ENCODE data around the gene IL7R. TPM values are rescaled to one million over a fixed set of nuclear protein-coding genes. Genes with fewer than 3 reads are reported as not detected.

The IL7R gene
- total RNA-seq, result 0.05 and 4.9 TPM in 2 replicates

DNA sequence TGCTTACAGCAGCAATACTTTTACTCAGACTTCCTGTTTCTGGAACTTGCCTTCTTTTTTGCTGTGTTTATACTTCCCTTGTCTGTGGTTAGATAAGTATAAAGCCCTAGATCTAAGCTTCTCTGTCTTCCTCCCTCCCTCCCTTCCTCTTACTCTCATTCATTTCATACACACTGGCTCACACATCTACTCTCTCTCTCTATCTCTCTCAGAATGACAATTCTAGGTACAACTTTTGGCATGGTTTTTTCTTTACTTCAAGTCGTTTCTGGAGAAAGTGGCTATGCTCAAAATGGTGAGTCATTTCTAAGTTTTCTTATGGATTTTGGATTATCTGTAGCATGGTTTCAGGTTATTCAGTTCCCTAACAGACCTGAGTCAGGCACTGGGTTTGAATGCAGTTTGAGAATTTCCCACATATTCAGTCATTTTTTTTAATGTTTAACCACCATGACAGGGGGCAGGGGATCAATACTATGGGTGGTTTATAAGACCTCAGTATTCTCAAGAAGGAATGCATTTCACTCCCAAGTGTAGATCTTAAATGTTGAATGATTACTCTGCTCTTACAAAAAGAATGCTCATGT lies at the start of gene IL7R:
TSS of gene IL7R (plus strand) at position 127 of the 587 bp plus-strand sequence. CDS start at position 214, 87 bp downstream.
- DNase-seq (ENCODE audit: low read depth), result peak; percentile 13

DNA sequence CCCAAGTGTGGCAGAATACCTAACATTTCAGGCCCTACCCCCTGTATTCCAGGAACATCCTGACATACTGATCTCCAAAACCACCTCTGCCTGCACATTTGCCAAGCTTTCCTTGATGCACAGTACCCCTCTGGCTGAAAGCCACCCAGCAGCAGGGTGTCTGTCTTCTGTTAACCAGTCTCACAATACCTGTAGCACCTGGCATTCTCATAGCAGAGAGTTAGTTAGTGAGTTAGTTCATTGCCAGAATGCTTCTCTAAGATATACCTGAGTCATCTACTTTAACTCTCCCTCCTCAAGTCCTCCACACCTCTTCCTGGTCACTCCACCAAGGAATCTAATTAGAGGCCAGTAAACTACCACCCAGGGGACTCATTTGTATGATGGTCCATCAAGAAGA lies 46.1 kb upstream of the IL7R start:
- peak; percentile 15 for DNase-seq (ENCODE audit: low read depth)

GRCh38 chr5:35811108-35811741 lies 45.5 kb upstream of the IL7R start:
- DNase-seq (ENCODE audit: low read depth), result peak; percentile 16

GRCh38 chr5:35813521-35813920 lies 43.2 kb upstream of the IL7R start:
- DNase-seq (ENCODE audit: low read depth), result no peak

DNA sequence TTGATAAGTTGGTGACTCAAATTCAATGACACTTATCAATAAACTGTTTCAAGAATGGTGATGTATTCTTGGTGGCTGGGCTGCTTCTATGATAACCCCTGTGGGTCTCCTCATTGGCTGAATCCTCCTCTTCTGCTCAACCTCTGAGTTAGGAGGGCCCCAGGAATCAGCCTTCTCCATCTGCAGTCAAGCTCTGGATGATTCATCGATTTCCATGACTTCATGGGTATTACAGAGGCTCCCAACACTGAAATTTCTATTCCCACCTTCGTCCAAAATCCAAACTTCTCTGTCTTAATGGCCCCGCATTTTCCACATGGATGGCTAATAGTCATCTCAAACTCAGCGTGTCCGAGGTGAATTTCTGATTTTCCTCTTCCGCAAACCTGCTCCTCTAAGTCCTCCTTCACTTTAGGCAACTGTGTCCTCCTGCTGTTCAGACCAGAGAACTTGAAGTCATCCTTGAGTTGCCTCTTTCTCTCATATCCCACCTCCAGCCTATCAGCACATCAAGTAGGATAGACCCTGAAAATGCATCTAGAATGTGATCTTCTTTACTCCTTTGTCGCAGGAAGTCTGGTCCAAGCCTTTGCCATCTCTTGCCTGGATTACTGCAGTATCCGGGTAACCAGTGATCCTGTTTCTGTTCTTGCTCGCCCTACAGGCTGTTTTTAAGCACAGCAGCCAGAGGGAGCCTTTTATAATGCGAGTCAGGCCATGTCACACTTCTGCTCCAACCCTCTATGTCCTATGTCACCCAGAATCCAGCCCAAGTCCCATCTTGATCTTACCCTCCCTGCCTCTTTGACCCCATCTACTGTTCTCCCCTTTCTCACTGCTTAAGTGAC lies 41.4 kb upstream of the IL7R start:
- DNase-seq (ENCODE audit: low read depth), result peak; percentile 44

- no peak for DNase-seq (ENCODE audit: low read depth)
Observed at GRCh38 chr5:35816881-35817521, 39.7 kb upstream of the IL7R start.

GRCh38 chr5:35819026-35819425 lies 37.7 kb upstream of the IL7R start:
- DNase-seq (ENCODE audit: low read depth), result no peak

GRCh38 chr5:35819668-35820067 lies 37.0 kb upstream of the IL7R start:
- no peak for DNase-seq (ENCODE audit: low read depth)

DNA sequence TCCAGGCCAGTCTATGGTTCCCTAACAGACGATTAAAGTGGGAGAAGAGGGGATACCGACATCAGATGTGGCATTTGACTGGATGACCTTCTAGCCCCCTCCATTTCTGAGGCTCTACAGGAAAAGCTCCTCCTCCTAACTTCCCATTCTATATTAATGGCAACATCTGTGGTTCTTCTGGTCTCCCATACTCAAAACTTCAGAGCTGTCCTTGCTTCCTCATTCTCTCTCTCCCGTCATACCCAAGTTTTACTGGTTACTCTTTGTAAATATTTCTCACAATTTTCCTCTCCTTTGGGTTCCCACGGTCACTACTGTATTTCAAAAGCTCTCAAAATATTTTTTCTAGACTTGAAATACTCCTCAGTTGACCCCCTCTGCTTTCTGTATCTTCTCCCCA lies 36.0 kb upstream of the IL7R start:
- DNase-seq (ENCODE audit: low read depth), result no peak

- DNase-seq (ENCODE audit: low read depth), result no peak
Observed at GRCh38 chr5:35821513-35821912, 35.2 kb upstream of the IL7R start.

GRCh38 chr5:35822511-35822910 lies 34.2 kb upstream of the IL7R start:
- DNase-seq (ENCODE audit: low read depth), result no peak

DNA sequence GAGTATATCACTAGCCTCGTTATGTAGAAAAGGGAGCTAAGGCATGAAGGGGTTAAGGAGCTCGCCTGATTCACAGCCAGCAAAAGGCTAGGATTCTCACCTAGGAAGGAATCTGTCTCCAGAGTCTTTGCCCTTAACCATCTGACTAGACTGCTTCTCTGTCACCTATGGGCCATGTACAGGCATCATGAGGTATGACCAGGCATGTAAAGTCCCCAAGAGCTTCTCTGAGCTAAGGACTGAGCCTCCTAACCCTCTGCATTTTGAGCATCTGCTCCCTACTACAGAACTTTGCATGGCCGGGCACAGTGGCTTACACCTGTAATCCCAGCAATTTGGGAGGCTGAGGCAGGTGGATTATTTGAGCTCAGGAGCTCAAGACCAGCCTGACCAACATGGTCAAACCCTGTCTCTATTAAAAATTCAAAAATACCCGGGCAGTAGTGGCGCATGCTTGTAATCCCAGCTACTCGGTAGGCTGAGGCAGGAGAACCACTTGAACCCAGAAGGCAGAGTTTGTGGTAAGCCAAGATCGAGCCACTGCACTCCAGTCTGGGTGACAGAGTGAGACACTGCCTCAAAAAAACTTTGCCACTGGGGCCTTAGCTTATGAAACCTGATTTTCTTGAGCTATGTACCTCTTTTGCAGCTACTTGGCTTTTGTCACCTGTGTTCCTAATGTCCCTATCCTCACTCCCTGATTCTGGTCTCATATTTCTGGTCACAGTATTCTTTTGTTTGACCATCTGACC lies 33.2 kb upstream of the IL7R start:
- no peak for DNase-seq (ENCODE audit: low read depth)

DNA sequence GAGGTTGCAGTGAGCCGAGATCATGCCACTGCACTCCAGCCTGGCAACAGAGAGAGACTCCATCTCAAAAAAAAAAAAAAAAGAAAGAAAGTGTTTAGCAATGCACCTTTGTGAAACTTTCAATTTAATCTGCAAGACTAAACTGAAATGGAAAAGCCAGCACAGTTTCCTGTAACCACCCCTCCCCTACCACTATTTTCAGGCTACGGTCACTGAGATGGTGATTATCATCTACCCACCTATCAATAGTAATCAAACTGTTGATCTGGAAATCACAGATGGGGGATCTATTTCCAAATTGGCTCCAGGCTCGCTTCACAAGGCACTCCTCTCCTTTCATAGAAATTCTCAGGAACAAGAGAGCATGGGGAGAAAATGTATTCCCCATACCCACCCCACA lies 30.6 kb upstream of the IL7R start:
- DNase-seq (ENCODE audit: low read depth), result no peak

- DNase-seq (ENCODE audit: low read depth), result no peak
Observed at GRCh38 chr5:35826554-35826953, 30.1 kb upstream of the IL7R start.

DNA sequence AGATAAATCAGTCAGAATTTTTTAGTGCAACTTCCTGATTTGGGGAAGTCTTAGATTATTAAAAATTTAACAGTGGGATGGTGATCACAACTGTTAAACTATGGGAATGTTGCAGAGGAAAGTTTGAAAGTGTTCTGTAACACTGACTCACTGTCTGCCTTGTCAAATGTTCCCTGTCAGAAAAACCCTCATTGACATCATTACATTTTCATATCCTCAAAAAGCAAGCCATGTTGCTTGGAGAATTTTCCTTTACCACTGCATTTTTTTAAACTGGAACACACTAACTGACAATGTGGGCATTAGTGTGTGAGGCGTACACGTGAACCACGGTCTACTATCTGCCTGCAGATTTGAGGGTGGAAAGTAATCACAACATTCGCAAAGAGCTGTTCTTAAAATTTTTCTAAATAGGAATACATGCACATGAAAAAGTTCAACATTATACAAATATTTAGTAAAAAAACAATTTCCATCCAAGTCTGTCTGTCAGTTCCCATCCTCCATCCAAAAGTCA lies 28.6 kb upstream of the IL7R start:
- DNase-seq (ENCODE audit: low read depth), result no peak

- no peak for DNase-seq (ENCODE audit: low read depth)
Observed at GRCh38 chr5:35830587-35830986, 26.1 kb upstream of the IL7R start.

DNA sequence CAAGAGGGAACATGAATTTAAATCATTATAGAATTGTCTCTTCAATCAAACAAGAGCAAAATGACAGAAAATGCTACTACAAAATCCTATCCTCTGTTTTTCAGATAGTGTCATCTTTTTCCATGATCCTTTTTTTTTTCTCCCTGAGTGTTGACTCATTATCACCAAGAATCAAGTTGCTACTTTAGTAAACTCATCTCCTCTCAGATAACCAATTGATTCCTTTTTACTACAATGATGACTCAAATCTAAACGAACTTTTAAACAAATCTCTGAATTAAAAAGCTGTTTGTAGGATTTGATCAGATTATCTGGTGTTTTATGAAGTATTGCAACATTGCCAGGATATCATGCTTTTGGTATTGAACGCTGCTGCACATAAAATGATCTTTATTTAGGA lies 23.9 kb upstream of the IL7R start:
- no peak for DNase-seq (ENCODE audit: low read depth)

DNA sequence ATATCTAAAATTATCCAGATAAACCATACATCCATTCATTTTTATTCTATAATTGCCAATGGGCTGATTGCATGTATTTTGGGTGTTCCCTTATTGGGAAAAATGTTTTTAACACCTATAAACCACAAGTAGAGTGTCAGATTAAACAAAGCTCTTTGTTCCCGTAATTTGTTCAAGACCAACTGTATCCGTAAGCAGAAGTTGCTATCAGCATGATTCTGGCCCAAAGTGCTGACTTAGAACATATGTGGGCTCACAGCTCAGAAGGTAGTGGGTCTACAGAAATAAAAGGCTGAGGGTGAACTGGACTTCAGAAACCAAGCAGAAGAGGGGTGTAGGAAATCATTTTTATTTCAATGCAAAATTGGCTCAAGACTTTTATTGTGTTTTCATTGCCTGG lies 23.5 kb upstream of the IL7R start:
- no peak for DNase-seq (ENCODE audit: low read depth)

DNA sequence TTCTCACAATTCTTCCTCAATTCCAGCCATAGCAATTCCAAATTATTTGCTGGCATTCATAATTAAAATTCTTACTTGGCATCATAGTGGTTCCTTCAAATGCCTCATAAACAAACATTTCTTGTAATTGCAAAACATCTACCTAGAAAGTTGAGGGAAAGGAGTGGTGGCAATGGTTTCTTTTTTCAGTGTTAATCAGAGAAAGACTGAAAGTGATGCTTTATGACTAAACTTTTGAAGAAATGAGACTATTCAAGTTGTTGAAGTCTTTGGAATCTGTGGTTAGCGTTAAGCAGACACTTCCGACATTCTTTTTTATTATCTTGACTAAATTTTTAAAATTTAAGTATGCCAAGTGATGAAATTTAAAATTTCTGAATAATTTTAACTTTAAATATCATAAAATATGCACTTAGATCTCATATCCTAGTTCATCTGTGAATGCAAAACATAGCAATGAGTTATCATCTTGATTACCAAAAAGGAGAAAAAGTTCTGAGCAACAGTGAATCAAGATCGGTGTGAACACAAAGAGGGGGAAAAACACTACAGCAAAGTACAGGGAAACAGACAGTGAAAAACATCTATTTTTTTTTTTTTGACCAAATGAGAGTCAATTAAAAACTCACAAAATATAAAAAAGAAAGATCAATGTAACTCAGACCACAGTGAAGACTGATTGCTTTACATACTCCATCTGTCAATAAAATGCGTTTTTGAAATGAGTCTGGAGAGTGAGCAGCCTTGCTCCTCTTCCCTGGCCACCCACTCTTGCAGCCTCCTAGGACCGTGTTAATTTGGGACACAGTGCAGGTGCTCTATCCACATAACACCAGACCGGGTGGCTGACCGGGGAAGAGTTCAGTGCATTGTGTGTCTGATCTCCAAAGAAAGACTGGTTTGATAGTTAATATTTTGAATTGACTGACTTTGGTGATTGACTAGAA lies 20.6 kb upstream of the IL7R start:
- no peak for DNase-seq (ENCODE audit: low read depth)

- DNase-seq (ENCODE audit: low read depth), result no peak
Observed at GRCh38 chr5:35838370-35839042, 18.2 kb upstream of the IL7R start.

Data from renal cortical epithelial cell (primary cell).